Left cardiac atrium (tissue), 4 donors: ENCODE data around the gene EHD3. TPM values are rescaled to one million over a fixed set of nuclear protein-coding genes. Genes with fewer than 3 reads are reported as not detected.

Experiments used
- ATAC-seq, 2 donors: fragments of 200-7000 bp; cut with Tn5 transposase; one replicate each; pipeline ENCODE4 v1.9.1; 2020; ENCODE audit warnings: mild to moderate bottlenecking in 2 of 2, moderate library complexity in 2 of 2
- DNase-seq: peaks from one replicate; pipeline ENCODE4 v3.0.0-alpha.2; 2020
- intact Hi-C, 2 donors: fragments of 100-400 bp; cut with DNase I; formaldehyde crosslinking; loops; one replicate each; pipeline versions ENCODE4 v1.14.1 to v1.15.1; 2022 to 2023
- total RNA-seq, 2 donors: library from RNA; stranded (reverse); fragmentation: NEBNext Ultra II Directional; extraction: Animal tissue kit (Norgen Biotek cat#: 25700); gene quantifications; one replicate each; pipeline ENCODE4 v1.2.1, GENCODE V29; 2021
- donor health status: DM: no; HTN: yes; CAD: no.
- donor health status: DM: no; HTN: yes; CAD: no; lungs with severe emphysema.
- donor health status: DM: yes; HTN: yes; CAD: no.
- donor health status: Dilated cardiomyopathy.

EHD3 gene
- total RNA-seq, 2 donors from 2014 or later, result 8.1 to 11.7 TPM

DNA sequence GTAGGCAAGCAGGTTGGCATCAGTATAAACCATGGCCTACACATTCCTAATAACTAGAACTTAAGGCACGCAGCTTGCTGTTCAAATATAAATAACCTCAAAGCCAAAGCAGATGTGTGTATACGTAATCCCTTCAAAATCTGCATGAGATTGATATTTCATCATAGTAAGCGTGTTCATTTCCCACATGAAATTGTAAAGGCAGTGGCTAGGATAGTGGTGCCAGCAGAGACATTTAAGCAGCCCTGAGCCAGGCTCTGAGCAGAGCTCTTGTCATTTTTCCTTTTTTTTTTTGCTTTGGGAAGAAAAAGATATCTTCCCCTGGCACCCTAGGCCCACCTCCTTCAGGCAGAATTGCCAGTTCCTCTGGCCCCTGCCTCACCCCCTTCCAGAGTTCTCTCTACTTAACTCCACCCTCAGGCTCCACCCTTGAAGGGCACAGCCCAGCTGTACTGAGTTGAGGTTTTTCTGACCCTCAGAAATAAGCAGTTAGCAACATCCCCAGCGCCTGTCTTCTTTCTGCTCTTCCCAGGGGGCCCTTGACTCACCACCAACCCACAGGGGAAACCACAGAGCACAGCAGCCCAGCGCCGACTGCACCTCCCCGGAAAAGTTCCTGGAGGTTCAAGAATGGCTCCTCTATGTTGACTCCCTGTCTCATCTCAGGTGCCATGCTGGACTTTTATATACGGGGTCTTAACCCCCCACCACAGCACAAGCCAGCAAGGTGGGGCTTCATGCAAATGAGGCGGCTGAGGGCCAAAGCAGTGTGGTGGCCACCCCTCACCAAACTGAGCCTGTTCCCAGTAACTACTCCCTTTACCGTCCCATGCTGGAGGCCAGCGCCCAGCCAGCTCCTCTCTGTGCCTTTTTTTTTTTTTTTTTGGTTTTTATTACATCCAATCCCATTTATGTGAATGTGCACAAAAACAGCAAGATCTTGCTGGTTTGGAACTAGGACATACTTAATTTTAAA lies 84.7 kb downstream of the EHD3 start:
- DNase-seq, result no peak
- peak in 1 of 2 donors; percentile 74 for ATAC-seq

More for the DNA sequence above, 84.7 kb downstream of the EHD3 start:
- intact Hi-C loops, result no loop called here

Other genes starting within 250 kb of the EHD3 start
- gene GALNT14, start 95.7 kb upstream of the EHD3 start, total RNA-seq, result under 1 TPM; 0.53 to 0.76 TPM
- gene CAPN14, start 16.6 kb upstream of the EHD3 start, total RNA-seq, result under 1 TPM; 0.12 to 0.26 TPM
- gene XDH, start 180.6 kb downstream of the EHD3 start, total RNA-seq, result under 1 TPM; 0.03 to 0.16 TPM